ENCODE results near the gene HYPK.

DNA sequence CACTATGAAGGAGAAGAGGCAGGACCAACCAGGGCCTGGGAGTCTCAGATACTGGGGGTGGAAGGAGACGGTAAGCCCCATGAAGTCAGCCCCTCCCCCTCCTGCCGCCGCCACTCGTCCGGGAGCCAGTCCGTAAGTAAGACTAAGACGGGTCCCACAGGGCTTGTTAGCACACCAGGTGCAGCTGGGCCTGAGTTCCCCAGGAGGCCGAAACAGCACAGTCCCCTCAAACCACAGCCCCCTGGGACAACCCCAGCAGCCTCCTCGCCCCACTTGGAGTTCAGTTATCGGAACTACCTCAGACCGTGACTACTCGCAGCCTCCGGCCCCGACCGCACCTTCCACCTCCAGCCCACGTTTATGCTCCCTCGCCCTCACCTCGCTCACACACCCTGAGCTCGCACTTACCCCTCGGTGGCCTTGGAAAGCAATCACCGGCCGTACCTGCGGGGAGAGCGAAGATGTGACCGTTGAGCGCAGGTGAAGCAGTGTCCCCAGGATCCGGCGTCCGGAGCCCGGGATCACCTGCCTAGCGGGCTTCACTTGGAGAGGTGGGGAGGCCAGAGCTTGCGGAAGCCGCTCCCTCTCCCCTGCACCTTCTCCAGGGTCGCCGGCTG lies 24.2 kb upstream of the HYPK start:
- TF ChIP-seq CTCF (conservative IDR thresholded peaks at IDR 0.05; ENCODE audit: low read length) (no peak), EZH2phosphoT487 (IDR thresholded peaks at IDR 0.05; ENCODE audit: borderline replicate concordance, low read depth, low read length) (no peak)

All from OCI-LY7 (cell line).